Mucosa of rectum (tissue), 2 donors: Measurements from ENCODE around the gene ZNF492.
A peak's percentile ranks its signal among the peaks of the same experiment; 100 is the strongest.
"Not testable (repeated sequence)": the region's sequence is repeated elsewhere in the genome, so short reads cannot be mapped to it uniquely, and the experiment has no call there.

Experiments used
- H3K27ac ChIP-seq, 2 donors: one replicate each; pipeline ENCODE4 v1.7.0; 2013; ENCODE audit warnings: inconsistent platforms in 2 of 2, low read depth in 2 of 2, low read length in 2 of 2
- H3K27me3 ChIP-seq, 2 donors: one replicate each; pipeline ENCODE4 v1.7.0; 2013; ENCODE audit warnings: low read length in 2 of 2; ENCODE audit not compliant: control insufficient read depth in 2 of 2, insufficient read depth in 2 of 2
- H3K36me3 ChIP-seq, 2 donors: one replicate each; pipeline ENCODE4 v1.7.0; 2013; ENCODE audit warnings: low read length in 2 of 2; ENCODE audit not compliant: control insufficient read depth in 2 of 2, insufficient read depth in 2 of 2
- H3K4me1 ChIP-seq, 2 donors: one replicate each; pipeline ENCODE4 v1.7.0; 2013; ENCODE audit warnings: low read length in 2 of 2, mild to moderate bottlenecking in 1 of 2; ENCODE audit not compliant: control insufficient read depth in 2 of 2, insufficient read depth in 2 of 2
- H3K4me3 ChIP-seq, 2 donors: one replicate each; pipeline ENCODE4 v1.7.0; 2013; ENCODE audit warnings: low read length in 2 of 2
- H3K9ac ChIP-seq, 2 donors: one replicate each; pipeline ENCODE4 v1.7.0; 2013; ENCODE audit warnings: low read length in 2 of 2, low read depth in 1 of 2, mild to moderate bottlenecking in 1 of 2
- H3K9me3 ChIP-seq, 2 donors: one replicate each; pipeline ENCODE4 v1.7.0; 2013; ENCODE audit warnings: low read length in 2 of 2; ENCODE audit not compliant: control insufficient read depth in 2 of 2
- donor health status: healthy.
- donor health status: Normal muscosa, but diverticular disease.

The ZNF492 gene

DNA sequence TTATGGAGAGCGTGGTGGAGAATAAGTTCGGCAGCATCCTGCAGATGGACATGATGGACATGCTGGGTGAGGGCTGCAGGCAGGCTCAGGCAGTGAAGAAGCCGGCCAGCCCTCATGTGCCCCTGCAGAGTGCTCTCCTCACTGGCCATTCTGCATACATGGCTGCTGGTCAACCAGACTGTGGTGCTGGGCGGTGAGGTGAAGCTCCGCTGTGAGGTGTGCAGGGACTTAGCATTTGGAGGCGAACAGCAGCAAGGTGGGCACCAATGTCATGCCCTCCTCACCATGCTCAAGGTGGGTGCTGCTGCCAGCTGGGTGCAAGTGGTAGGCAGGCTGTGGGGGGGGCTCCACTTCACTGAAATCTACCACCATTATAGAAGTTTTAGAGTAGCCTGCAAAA, 5.7 kb upstream of the ZNF492 start:
- no peak overlapping the region for H3K9ac ChIP-seq
- H3K9me3 ChIP-seq = no peaks in the 10 kb centered on the region
- H3K27me3 ChIP-seq = no peaks in the 10 kb centered on the region
- H3K4me3 ChIP-seq = no peak overlapping the region
- H3K27ac ChIP-seq = no peak overlapping the region
- H3K36me3 ChIP-seq = no peaks in the 10 kb centered on the region
- no peaks in the 10 kb centered on the region for H3K4me1 ChIP-seq

DNA sequence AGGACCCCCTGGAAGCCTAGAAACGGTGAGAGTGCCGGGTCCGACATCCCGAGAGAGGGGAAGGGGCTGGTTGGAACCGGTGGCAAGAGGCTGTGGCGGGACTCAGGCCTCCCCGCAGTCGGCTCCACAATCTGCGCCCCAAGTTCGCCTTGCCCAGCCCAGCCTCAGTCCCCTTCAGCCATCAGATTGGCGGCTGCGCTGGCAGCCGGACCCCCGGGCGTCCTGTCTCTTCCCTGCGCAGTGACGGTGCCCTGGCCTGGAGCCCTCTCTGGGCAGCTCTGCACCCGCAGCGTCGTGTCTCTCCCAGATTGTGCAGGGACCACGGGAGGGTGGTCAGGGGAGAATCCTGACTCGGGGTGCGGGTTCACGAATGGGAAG, 315 bp downstream of the ZNF492 start:
- Histone ChIP-seq H3K4me1 (no peaks in the 10 kb centered on the region), H3K4me3 (peak overlapping the region; percentile 77 to 85), H3K9me3 (no peaks in the 10 kb centered on the region), H3K9ac (peak overlapping the region; percentile 27 to 71), H3K27ac (no peak overlapping the region), H3K27me3 (no peaks in the 10 kb centered on the region), H3K36me3 (no peaks in the 10 kb centered on the region)

DNA sequence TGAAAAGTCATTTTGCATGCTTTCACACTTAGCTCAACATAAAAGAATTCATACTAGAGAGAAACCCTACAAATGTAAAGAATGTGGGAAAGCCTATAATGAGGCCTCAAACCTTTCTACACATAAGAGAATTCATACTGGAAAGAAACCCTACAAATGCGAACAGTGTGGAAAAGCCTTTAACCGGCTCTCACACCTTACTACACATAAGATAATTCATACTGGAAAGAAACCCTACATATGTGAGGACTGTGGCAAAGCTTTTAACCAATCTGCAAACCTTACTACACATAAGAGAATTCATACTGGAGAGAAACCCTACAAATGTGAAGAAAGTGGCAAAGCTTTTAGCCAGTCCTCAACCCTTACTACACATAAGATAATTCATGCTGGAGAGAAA, 51.4 kb downstream of the ZNF492 start:
- H3K27ac ChIP-seq, H3K9me3 ChIP-seq, H3K27me3 ChIP-seq, H3K36me3 ChIP-seq, H3K4me3 ChIP-seq, H3K4me1 ChIP-seq, H3K9ac ChIP-seq: not testable (repeated sequence)

DNA sequence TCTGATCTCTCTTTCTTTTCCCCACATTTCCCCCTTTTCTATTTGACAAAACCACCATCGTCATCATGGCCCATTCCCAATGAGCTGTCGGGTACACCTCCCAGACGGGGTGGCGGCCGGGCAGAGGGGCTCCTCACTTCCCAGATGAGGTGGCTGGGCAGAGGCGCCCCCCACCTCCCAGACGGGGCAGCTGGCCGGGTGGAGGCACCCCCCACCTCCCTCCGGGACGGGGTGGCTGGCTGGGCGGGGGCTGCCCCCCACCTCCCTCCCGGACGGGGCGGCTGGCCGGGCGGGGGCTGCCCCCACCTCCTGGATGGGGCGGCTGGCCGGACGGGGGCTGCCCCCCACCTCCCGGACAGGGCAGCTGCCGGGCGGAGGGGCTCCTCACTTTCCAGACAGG, 68.5 kb downstream of the ZNF492 start:
- H3K9me3 ChIP-seq, H3K27ac ChIP-seq, H3K4me3 ChIP-seq, H3K4me1 ChIP-seq, H3K27me3 ChIP-seq, H3K9ac ChIP-seq, H3K36me3 ChIP-seq: not testable (repeated sequence)

DNA sequence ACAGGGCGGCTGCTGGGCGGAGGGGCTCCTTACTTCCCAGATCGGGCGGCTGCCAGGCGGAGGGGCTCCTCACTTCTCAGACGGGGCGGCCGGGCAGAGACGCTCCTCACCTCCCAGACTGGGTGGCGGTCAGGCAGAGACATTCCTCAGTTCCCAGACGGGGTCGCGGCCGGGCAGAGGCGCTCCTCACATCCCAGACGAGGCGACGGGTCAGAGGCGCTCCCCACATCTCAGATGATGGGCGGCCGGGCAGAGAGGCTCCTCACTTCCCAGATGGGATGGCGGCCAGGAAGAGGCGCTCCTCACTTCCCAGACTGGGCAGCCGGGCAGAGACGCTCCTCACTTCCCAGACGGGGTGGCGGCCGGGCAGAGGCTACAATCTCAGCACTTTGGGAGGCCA, 69.0 kb downstream of the ZNF492 start:
- not testable (repeated sequence) for H3K27me3 ChIP-seq, H3K4me1 ChIP-seq, H3K9ac ChIP-seq, H3K9me3 ChIP-seq, H3K27ac ChIP-seq, H3K4me3 ChIP-seq, H3K36me3 ChIP-seq

DNA sequence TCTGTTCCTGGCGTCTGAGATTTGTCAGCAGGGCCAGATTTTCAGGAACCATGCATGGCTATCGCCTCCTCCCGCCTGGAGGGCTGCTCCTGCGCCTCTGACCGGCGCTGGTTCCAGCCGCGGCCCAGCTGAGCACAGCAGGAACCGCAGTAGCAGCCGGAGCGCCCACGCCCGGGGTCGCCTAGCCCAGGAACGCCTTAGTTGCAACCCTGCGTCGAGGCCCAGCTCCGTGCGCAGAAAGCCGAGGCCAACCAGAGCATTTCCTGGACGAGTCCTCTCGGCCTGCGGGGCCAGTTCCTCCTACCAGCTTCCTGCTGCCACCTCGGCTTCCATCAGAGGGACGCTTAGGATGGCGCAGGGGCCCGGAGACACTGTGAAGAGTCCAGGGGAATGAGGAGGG, 74.9 kb downstream of the ZNF492 start:
- H3K9ac ChIP-seq = no peak overlapping the region
- H3K27me3 ChIP-seq = no peaks in the 10 kb centered on the region
- no peak overlapping the region for H3K4me3 ChIP-seq
- peaks cover 0 to 4% of the 10 kb centered on the region in 2 donors for H3K9me3 ChIP-seq
- H3K36me3 ChIP-seq = no peaks in the 10 kb centered on the region
- no peak overlapping the region for H3K27ac ChIP-seq
- no peaks in the 10 kb centered on the region for H3K4me1 ChIP-seq
